Right ventricle myocardium inferior (tissue), 1 donor: ENCODE data around the gene OR5M11. TPM values are rescaled to one million over a fixed set of nuclear protein-coding genes. Genes with fewer than 3 reads are reported as not detected.
"Not testable (repeated sequence)": the region's sequence is repeated elsewhere in the genome, so short reads cannot be mapped to it uniquely, and the experiment has no call there.

Source experiments
- ATAC-seq: fragments of 200-7000 bp; cut with Tn5 transposase; one replicate; pipeline ENCODE4 v1.9.1; 2020; ENCODE audit warnings: mild to moderate bottlenecking, moderate library complexity
- DNase-seq: peaks from one replicate; pipeline ENCODE4 v3.0.0; 2021; ENCODE audit errors: missing footprints
- intact Hi-C: fragments of 100-400 bp; cut with DNase I; formaldehyde crosslinking; loops from one replicate; pipeline ENCODE4 v1.11.0; 2022
- long read RNA-seq: library from polyadenylated mRNA; unstranded; transcript quantifications from one replicate; pipeline ENCODE4 v2.0.0, GENCODE V29; 2021
- total RNA-seq: library from RNA; stranded (reverse); fragmentation: NEBNext Ultra II Directional; extraction: Animal tissue kit (Norgen Biotek cat#: 25700); gene quantifications from one replicate; pipeline ENCODE4 v1.2.1, GENCODE V29; 2021
- donor health status: DM: no; HTN: yes; CAD: no; lungs with severe emphysema.

Gene OR5M11
- total RNA-seq = not detected
- long read RNA-seq = 0 reads

- no peak for DNase-seq
- ATAC-seq = no peak
- intact Hi-C loops = no loop called here
These were observed at the start of gene OR5M11 for GRCh38 chr11:56543157-56543556. OR5M11 (minus strand) TSS chr11:56543257; CDS start chr11:56543257, 0 bp downstream.

- not testable (repeated sequence) for DNase-seq
These were observed 49.1 kb upstream of the OR5M11 start for GRCh38 chr11:56592088-56592717.

DNA sequence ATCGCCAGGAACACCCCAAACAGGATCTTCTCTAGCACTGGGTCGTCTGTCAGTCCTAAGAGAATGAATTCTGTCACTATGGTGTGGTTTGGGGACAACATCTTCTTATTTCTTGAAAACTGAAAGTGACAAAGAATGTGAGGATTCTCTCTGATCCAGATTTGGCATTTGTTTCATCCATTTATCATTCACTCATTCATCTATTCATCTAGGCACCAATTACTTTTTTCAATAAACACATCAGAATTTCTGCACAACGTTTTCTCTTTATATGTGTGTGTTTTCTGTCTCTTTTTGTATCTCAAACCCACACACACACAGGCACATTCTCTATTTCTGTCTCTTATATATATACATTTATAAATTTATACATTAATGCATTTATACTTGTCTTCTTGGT lies 34.6 kb upstream of the OR5M11 start, which contains the start of gene OR5M10:
Gene OR5M10, minus strand, starts transcription at position 101 of the 400 bp plus-strand sequence. Its CDS starts 0 bp downstream, at position 101.
- DNase-seq (no peak), ATAC-seq (no peak)
- intact Hi-C loops = no loop called here

More at GRCh38 chr11:56592088-56592717, 49.1 kb upstream of the OR5M11 start:
- ATAC-seq, intact Hi-C loops: not testable (repeated sequence)

- ATAC-seq = no peak
- intact Hi-C loops = no loop called here
- no peak for DNase-seq
These were observed 15.5 kb upstream of the OR5M11 start for GRCh38 chr11:56558574-56558973.

DNA sequence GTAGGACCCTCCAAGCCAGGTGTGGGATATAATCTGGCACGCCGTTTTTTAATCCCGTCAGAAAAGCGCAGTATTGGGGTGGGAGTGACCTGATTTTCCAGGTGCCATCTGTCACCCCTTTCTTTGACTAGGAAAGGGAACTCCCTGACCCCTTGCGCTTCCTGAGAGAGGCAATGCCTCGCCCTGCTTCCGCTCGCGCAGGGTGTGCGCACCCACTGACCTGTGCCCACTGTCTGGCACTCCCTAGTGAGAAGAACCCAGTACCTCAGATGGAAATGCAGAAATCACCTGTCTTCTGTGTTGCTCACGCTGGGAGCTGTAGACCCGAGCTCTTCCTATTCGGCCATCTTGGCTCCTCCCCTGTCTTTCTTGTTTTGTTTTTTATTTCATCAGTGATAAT lies 11.6 kb upstream of the OR5M11 start:
- ATAC-seq, DNase-seq, intact Hi-C loops: not testable (repeated sequence)

GRCh38 chr11:56545531-56545930 lies 2.5 kb upstream of the OR5M11 start:
- DNase-seq (no peak), ATAC-seq (no peak)
- intact Hi-C loops = no loop called here

DNA sequence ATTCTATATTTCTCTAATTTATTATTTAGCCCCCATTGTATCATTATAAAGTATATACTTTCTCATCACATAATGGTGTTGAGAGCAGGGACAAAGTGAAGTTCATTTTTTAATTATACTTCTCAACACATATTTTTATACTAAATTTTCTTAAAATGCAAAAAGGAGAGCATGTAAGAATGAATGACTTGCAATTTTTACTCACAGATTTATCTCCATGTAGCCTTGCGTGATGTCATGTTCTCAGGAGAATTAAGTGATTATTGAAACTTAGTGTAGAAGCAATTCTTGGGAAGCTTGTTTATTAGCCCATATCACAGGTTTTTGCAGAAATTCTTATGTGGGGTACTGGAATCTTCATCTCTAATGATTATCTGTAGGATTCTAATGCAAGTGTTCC lies 682 bp upstream of the OR5M11 start:
- intact Hi-C loops = no loop called here
- no peak for DNase-seq
- no peak for ATAC-seq

GRCh38 chr11:56533054-56533740 lies 9.9 kb downstream of the OR5M11 start:
- ATAC-seq (no peak), DNase-seq (no peak)
- intact Hi-C loops = no loop called here

- ATAC-seq (no peak), DNase-seq (no peak)
- intact Hi-C loops = no loop called here
These were observed 11.2 kb downstream of the OR5M11 start for GRCh38 chr11:56531856-56532255.

- intact Hi-C loops = no loop called here
- ATAC-seq (no peak), DNase-seq (no peak)
These were observed 21.0 kb downstream of the OR5M11 start for GRCh38 chr11:56522008-56522407.

DNA sequence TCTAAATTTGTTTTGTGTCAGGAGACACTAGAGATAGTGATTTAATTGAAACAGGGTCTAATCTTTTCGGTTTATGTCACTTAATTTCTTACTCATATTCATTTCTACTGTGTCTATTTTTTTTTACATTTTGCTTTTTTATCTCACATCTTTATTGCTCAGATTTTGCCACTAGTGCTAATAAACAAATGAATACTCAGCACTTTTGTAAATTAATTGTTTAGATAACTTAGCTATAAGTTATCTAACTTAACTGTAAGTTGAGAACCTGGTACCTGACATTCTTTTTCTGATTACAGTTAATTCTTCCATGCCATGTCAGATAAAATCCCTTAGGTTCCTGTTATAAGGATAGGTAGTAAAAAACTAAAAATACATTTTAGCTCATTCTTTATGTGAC lies 29.8 kb downstream of the OR5M11 start:
- intact Hi-C loops = no loop called here
- no peak for ATAC-seq
- DNase-seq = no peak

DNA sequence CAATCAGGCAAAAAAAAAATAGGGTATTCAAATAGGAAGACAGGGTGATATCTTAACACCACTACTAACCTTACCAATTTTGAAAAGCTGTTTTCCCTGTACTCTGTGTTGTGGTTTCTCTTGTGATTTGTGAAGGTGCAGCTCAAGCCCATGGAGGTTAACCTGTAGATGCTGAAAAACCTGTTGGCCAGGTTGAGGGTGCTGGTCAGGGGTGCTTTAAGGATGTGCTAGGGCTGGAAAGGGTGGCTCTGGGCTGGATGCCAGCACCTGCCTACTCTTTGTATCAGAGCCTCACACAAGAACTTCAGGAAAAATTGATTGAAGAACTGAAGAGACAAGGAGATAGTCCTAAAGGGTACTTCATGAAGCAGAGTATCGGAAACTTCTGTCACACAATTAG lies 33.6 kb downstream of the OR5M11 start:
- intact Hi-C loops = no loop called here
- ATAC-seq (no peak), DNase-seq (no peak)

- ATAC-seq (no peak), DNase-seq (no peak)
- intact Hi-C loops = no loop called here
These were observed 46.0 kb downstream of the OR5M11 start for GRCh38 chr11:56497010-56497409.

DNA sequence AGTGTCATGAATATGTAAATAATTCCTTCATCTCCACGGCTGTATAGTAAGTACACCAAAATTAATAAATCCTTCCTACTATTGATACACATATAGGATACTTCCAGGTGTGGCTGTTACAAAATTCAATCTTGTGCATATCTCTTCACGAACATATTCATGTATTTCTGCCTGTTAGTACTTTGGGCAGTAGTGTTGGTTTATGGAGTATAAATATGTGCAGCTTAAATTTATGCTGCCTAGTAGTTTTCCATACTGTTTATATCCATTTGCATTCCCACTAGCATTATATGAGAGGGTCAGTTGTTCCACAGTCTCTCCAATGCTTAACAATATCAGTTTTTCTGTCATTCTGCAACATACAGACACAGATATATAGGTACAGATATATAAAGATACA lies 47.9 kb downstream of the OR5M11 start:
- intact Hi-C loops = no loop called here
- ATAC-seq = no peak
- no peak for DNase-seq

Other genes with a start within 250 kb of the OR5M11 start
- not detected for gene OR8K3, start 228.1 kb downstream of the OR5M11 start, total RNA-seq
- gene OR8K1, start 197.2 kb downstream of the OR5M11 start, total RNA-seq = not detected
- gene OR8J1, start 189.0 kb downstream of the OR5M11 start, total RNA-seq = not detected
- gene OR8U1, start 167.6 kb downstream of the OR5M11 start, total RNA-seq = not detected
- not detected for gene OR5AL1, start 130.6 kb downstream of the OR5M11 start, total RNA-seq
- gene OR5M3, start 69.9 kb downstream of the OR5M11 start, total RNA-seq = not detected
- not detected for gene OR5M8, start 51.9 kb downstream of the OR5M11 start, total RNA-seq
- gene OR5M10, start 34.5 kb upstream of the OR5M11 start, total RNA-seq = not detected
- gene OR5M1, start 71.6 kb upstream of the OR5M11 start, total RNA-seq = not detected
- gene OR5AP2, start 99.2 kb upstream of the OR5M11 start, total RNA-seq = not detected
- gene OR5AR1, start 120.4 kb upstream of the OR5M11 start, total RNA-seq = not detected
- gene OR9G1, start 155.8 kb upstream of the OR5M11 start, total RNA-seq = not detected
- not detected for gene OR9G4, start 205.4 kb upstream of the OR5M11 start, total RNA-seq